Heart right ventricle (tissue), 16 donors: Measurements from ENCODE around the gene EN2. TPM values are rescaled to one million over a fixed set of nuclear protein-coding genes. Genes with fewer than 3 reads are reported as not detected.

Experiments used
- ATAC-seq, 8 donors: fragments of 200-7000 bp; cut with Tn5 transposase; one replicate each; pipeline ENCODE4 v1.9.1; 2020; ENCODE audit warnings: mild to moderate bottlenecking in 8 of 8, moderate library complexity in 8 of 8, moderate number of reproducible peaks in 1 of 8
- DNase-seq, 2 donors: peaks; one replicate each; pipeline ENCODE4 v3.0.0-alpha.2; 2020
- H3K27ac ChIP-seq, 10 donors: fragments of 200-600 bp; sonication (generic) in 2 of 10; one replicate each; pipeline versions ENCODE4 v1.5.0 to v1.8.0; 2020 to 2022; ENCODE audit warnings: mild to moderate bottlenecking in 3 of 10
- H3K27me3 ChIP-seq, 7 donors: fragments of 200-600 bp; one replicate each; pipeline ENCODE4 v1.8.0; 2021 to 2022; ENCODE audit warnings: mild to moderate bottlenecking in 2 of 7
- H3K36me3 ChIP-seq, 9 donors: fragments of 200-600 bp; sonication (generic) in 1 of 9; one replicate each; pipeline versions ENCODE4 v1.5.0 to v1.8.0; 2020 to 2022; ENCODE audit warnings: mild to moderate bottlenecking in 2 of 9
- H3K4me1 ChIP-seq, 9 donors: fragments of 200-600 bp; sonication (generic) in 1 of 9; one replicate each; pipeline versions ENCODE4 v1.5.0 to v1.8.0; 2020 to 2022; ENCODE audit warnings: mild to moderate bottlenecking in 4 of 9
- H3K4me3 ChIP-seq, 10 donors: fragments of 200-600 bp; sonication (generic) in 2 of 10; one replicate each; pipeline versions ENCODE4 v1.5.0 to v1.8.0; 2020 to 2022; ENCODE audit warnings: mild to moderate bottlenecking in 7 of 10, moderate library complexity in 2 of 10
- H3K9me3 ChIP-seq, 11 donors: fragments of 200-600 bp in 10 of 11; sonication (generic) in 2 of 11; one replicate each; pipeline versions ENCODE4 v1.5.0 to v1.8.0; 2013 to 2022; ENCODE audit warnings: mild to moderate bottlenecking in 2 of 11, control low read depth in 1 of 11, moderate library complexity in 1 of 11
- CTCF ChIP-seq, 9 donors: fragments of 200-600 bp; sonication (generic) in 2 of 9; IDR thresholded peaks; one replicate each; pipeline versions ENCODE4 v1.5.0 to v1.8.0; 2021 to 2022; ENCODE audit warnings: antibody characterized with exemption in 9 of 9, mild to moderate bottlenecking in 5 of 9, moderate library complexity in 1 of 9
- WGBS, 2 donors: extraction: QIAGEN DNeasy Blood & Tissue Kit; methylation state at CpG; one replicate each; pipeline ENCODE4 v1.1.7; 2013; ENCODE audit warnings: inconsistent platforms in 1 of 2; 5-methylcytosine and 5-hydroxymethylcytosine counted together
- intact Hi-C, 10 donors: fragments of 100-400 bp; cut with DNase I; formaldehyde crosslinking; loops; one replicate each; pipeline versions ENCODE4 v1.11.1 to v1.14.2; 2022
- polyA plus RNA-seq, 2 donors: library from polyadenylated mRNA; stranded (reverse); fragments of 200-250 nt; gene quantifications; one replicate each; pipeline ENCODE4 v1.2.3, GENCODE V29; 2013
- total RNA-seq, 10 donors: library from RNA; stranded (reverse); fragmentation: NEBNext Ultra II Directional in 3 of 10; extraction: Animal tissue kit (Norgen Biotek cat#: 25700) in 3 of 10; gene quantifications; one replicate each; pipeline versions ENCODE4 v1.2.1 to v1.2.4, GENCODE V29; 2021 to 2023
- donor health status: Arrhythmogenic right ventricular cardiomyopathy.
- donor health status: ischemic (EF 13 %, LVEDD 7.1; RV severe dilation, severe dysfunction).
- donor health status: healthy with polysubstance abuse.
- donor health status: DM: no; HTN: yes; CAD: no.
- donor health status: DM: no; HTN: no; CAD: no.
- donor health status: ischemic (EF 25% LVEDD 6.9; RV normal size, moderate dysfunction).
- donor health status: ischemic (EF 25% LVEDD 5.7; RV mildly dilated, moderate dysfunction).
- donor health status: healthy.
- donor health status: DM: yes; HTN: yes; CAD: no.
- donor health status: Ischemic cardiomyopathy.
- donor health status: ischemic (EF 35%, LVEDD 5.7; RV mildly dilated, moderate dysfunction).
- donor health status: nonischemic (EF 11% LVEDD 7.7; RV severe dilation, severe dysfunction).
- donor health status: DM: yes; HTN: yes; CAD: no.
- donor health status: PGD.
- donor health status: ischemic (EF 29% LVEDD 5.4; RV normal size, mild dysfunction).
- donor health status: nonischemic (EF 23%, LVEDD 6.1; RV moderate dilation, normal function).

Gene EN2
- total and polyA plus RNA-seq, 12 donors: 0.01 to 0.08 (median 0.07) TPM; not detected in 8

DNA sequence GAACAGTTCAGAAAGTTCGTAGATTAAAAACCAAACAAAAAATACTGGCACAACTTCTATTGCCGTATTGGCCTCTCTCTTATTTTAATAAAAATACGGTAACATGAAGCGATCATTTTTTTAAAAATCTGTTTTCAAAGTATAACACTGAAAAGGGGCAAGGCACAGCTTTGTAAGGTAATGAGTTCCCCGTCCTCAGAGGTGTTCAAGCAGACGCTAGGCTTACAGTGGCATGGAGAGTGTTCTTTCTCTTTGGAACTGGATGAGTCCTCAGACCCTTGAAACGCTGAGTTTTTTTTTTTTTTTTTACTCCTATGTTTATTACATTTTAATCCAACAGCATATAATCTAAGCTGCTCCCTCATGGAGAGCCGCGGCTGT, 7.8 kb downstream of the EN2 start:
- TF ChIP-seq CTCF (IDR thresholded peaks at IDR 0.05): no peak
- WGBS, 2 donors: 11 to 13% methylated on average over 9 of the region's 9 CpGs
- ATAC-seq (no peak), DNase-seq (no peak)
- intact Hi-C loops: no loop called here
- no peak overlapping the region for H3K27ac ChIP-seq
- H3K36me3 ChIP-seq: no peaks in the 10 kb centered on the region
- H3K9me3 ChIP-seq: no peaks in the 10 kb centered on the region
- H3K4me1 ChIP-seq: peaks cover 6 to 36% (median 27%) of the 10 kb centered on the region in 9 donors
- H3K27me3 ChIP-seq: peaks cover 83 to 100% (median 100%) of the 10 kb centered on the region in 7 donors
- no peak overlapping the region for H3K4me3 ChIP-seq

- Histone ChIP-seq H3K4me1 (peaks cover 6 to 36% (median 27%) of the 10 kb centered on the region in 9 donors), H3K9me3 (no peaks in the 10 kb centered on the region), H3K4me3 (peak overlapping the region in 2 of 10 donors; percentile 16 to 26), H3K27me3 (peaks cover 84 to 100% (median 100%) of the 10 kb centered on the region in 7 donors), H3K36me3 (no peaks in the 10 kb centered on the region), H3K27ac (no peak overlapping the region)
- ATAC-seq (peak in 1 of 8 donors; percentile 45), DNase-seq (no peak)
- no peak for TF ChIP-seq CTCF (IDR thresholded peaks at IDR 0.05)
- 2 to 6% methylated on average over 41 to 42 of the region's 42 CpGs for WGBS, 2 donors
- intact Hi-C loops: no loop called here
These were observed 8.3 kb downstream of the EN2 start for GRCh38 chr7:155466142-155466813.

DNA sequence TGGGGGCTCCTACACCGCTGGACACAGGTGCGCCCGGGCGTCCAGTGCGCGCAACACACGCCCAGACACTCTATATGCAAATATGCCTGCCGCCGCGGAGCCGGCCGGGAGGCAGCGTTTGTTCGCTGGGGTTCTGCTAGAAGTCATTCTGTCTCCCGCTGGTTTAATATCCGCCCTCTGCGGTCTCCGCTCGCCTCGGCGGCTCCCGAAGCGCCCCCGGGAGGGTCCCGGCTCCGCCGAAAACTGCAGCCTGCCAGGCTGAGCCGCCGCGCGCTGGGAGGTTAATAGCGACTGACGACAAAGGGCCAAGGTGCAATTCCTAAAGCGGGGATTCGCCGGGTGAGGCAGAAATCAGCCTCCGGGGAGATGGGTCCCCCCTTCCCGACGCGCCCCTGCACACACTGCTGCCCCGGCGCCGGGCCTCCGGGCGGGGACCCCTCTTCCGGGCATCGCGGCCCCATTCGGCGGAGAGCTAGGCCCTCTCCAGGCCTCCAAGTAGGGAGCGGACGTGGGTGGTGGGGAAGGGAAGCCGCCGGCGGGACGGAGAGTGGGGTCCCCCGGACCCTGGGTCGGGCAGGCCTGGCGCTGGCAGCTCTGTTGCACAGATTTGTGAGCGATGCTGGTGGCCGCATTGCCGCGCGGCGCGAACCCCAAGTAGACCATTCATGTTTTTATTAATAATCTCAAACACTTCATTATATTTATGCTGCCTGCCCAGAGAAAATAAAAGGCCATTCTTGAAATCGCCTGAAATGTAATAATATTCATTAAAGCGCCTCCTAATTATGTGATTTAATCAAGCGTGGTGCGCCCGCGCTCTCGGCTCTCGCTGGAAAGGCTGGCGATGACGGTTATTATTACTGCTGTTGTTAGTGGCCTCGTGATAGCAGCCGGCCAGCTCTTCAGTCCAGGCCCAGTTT, 9.1 kb downstream of the EN2 start:
- intact Hi-C loops: no loop called here
- WGBS, 2 donors: 3% methylated on average over 78 of the region's 78 CpGs
- peak overlapping the region in 4 of 10 donors; percentile 16 to 27 (median 25) for H3K4me3 ChIP-seq
- ATAC-seq: peak in 3 of 8 donors; percentile 20 to 33 (median 29)
- H3K9me3 ChIP-seq: no peaks in the 10 kb centered on the region
- no peak for TF ChIP-seq CTCF (IDR thresholded peaks at IDR 0.05)
- H3K27me3 ChIP-seq: peaks cover 81 to 100% (median 100%) of the 10 kb centered on the region in 7 donors
- H3K27ac ChIP-seq: no peak overlapping the region
- no peak for DNase-seq
- H3K36me3 ChIP-seq: no peaks in the 10 kb centered on the region
- peaks cover 6 to 36% (median 27%) of the 10 kb centered on the region in 9 donors for H3K4me1 ChIP-seq
